GM21576 (cell line): Measurements from ENCODE around the gene ANGPTL5.
"Not testable (repeated sequence)": the region's sequence is repeated elsewhere in the genome, so short reads cannot be mapped to it uniquely, and the experiment has no call there.

ENCODE experiments used
- ATAC-seq: cut with Tn5 transposase; IDR thresholded peaks from one replicate; pipeline ENCODE4 v1.9.1; 2021; ENCODE audit warnings: mild to moderate bottlenecking, moderate library complexity; ENCODE audit not compliant: unreplicated experiment

Gene ANGPTL5

GRCh38 chr11:101894505-101894904 is 21.8 kb downstream of the ANGPTL5 start:
- no peak for ATAC-seq

GRCh38 chr11:101889767-101890166 is 26.6 kb downstream of the ANGPTL5 start:
- no peak for ATAC-seq

- ATAC-seq = no peak
Measured at GRCh38 chr11:101885631-101886030, 30.7 kb downstream of the ANGPTL5 start.

DNA sequence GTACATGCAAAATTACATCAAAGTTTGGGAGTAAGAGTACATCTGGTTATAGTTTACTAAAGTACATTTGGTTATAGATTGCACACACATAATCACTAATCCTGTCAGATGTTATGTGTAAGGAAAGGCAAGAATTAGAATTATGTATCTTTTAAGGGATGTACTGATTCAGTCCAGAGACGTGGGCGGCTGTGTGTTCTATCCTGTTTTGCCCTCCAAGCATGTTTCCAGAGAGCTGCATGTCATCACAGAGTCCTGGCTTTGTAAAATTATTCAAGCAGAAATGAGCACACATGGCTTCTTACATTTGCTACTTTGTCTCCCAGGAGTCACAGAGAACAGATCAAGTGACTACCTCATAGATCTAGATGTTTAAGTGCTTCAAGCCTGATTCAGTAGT is 34.7 kb downstream of the ANGPTL5 start:
- ATAC-seq = no peak

DNA sequence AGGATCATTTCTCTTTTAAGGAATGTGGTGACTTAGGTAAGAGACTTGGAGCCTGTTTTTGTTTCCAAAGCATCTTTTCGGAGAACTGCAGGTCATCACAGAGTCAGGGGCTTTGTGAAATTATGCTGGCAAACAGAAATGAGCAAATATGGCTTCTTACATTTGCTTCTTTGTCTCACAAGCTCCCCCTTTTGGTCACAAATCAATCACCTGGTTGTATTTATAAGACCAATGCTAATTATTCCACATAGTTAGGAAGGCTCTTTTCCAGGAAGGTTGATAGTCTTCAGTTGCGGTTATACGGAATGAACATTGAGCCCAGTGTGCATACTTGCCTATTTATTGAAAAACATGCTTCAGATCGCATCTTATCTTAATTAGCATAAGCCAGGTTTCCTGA is 36.1 kb downstream of the ANGPTL5 start:
- ATAC-seq = no peak

DNA sequence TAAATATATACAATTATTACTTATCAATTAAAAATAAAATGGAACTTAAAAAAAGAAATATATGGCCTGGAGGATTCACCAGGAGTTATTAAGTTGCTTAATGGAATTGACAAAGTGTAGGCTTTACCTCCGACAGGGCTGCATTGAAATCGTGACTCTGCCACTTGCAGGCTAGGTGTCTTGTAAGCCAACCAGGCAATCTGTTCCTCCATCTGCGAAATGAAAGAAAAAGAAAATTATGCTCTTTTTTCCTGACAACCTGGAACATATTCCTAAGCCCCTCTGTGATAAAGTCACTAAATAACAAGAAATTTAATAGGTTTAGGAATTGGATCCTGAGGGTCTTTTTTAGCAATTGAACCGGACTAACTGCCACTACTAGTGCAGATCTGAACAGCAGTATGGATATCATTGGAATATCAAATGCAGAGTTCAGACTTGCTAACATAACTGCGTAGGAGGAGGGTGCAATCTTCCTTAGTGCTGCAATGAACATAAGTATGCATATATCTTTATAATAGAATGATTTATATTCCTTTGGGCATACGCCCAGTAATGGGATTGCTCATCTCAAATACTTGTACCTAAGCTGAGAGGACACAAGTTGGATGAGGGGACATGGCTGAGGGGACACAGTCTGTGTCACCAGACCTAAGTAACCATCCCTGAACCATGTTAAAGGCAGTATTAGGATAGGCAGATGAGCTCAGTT is 44.0 kb downstream of the ANGPTL5 start:
- no peak for ATAC-seq

GRCh38 chr11:101870510-101870909 is 45.8 kb downstream of the ANGPTL5 start:
- no peak for ATAC-seq

DNA sequence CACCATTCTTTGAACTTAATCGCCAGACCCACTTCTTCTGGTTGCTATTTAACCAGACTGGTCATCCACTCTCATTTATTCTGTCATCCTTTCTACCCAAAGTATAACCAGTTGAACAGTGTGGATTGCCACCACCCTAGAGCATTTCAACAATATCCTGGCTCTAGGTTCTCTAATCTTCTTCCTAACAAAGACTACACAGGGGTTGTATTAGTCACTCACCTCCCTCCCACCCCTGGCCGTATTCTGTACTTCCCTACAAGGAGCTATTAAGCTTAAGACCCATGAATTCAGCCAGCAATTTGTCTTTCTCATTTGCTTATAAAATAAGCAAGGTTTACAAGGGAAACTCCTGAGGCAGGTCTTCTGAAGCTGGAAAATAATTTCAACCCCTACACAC is 48.4 kb downstream of the ANGPTL5 start:
- ATAC-seq = no peak

DNA sequence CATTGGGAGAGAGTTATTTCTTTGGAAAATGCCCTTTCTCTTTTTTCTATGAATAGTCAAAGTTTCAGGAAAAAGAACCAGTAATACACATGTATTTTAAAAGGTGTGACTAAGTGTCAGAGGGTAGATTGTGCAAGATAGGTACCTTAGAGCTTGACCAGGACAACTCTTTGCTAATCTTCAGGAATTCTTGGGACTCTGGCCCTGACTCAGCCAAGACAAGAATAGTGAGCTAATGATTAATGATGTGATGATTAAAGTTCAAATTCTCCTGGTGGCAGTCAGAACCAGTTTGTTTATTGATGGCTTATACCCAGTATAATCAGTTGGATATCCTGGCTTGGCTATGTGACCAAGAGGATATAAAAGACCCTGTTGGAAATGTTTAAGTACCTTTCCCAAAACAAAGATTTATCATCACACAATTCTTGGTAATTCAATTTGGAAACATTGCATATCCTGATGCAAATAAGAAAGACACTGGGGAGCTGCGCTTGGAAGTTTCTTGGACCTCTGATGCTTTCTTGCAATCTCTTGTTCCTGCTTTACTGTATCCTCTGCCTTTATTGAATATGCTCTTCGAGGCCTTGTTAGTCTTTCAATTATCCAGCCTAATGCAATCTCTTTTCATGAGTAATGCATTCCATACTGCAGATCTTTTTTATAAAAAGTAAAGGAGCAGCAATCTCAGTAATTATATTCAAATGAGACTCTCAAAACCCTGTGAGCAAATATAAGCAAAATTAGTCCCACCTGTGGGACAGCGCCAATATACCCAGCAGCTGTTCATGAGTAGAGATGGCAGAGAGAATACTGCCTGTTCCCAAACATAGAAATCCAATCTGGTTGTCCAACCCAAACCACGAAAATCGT is 49.5 kb downstream of the ANGPTL5 start:
- ATAC-seq = no peak

GRCh38 chr11:101864098-101864497 is 52.2 kb downstream of the ANGPTL5 start:
- no peak for ATAC-seq

DNA sequence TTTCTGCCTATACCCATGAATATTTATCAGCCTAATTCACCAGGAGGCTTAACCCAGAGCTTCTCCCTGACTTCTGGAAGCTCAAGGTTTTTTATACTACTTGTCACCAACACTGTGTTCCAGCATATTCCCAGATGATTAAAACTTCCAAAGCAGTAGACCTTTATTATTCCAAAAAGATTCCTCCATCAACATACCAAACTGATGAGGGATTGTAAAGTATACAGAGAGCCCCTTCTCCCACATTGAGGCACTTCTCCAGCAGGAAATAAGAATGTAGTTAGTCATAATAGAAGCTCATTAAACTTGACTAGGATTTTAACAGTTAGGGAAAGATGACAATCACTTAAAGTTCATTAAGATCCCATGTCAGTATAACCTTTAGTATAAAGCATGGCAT is 53.0 kb downstream of the ANGPTL5 start:
- no peak for ATAC-seq

- no peak for ATAC-seq
Measured at GRCh38 chr11:101862391-101863233, 53.7 kb downstream of the ANGPTL5 start.

DNA sequence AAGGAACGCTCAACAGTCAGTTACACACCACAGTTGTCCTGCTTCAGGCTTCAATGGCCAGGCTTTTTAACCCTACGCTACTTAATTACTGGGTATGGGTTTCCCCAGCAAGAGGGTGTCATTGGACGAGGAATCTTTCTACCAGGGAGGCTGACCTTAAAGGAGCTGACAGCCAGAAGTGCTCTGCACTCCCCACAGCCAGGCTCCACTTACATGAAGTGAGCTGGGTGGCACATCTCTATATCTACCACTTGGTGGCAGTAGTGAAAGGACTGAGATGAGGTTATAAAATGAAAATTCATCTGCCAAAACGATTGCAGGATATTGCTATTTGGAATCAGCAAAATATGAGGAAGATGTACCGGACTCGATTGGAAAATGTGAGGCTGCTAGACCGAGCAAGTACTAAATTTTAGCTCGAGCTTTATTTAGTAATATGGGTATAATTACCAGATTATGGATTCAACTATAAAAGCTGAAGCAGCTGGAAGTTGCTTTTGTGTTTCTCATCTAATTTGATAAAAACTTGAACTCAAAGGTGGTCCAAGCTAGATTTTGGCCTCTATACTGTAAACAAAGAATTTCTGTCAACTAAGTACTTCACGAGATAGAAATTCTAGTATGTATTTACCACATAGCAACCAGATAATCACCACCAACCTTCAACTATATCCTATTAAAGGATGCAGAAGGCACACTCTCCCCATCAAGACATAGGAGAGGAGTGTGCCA is 55.5 kb downstream of the ANGPTL5 start:
- ATAC-seq = peak; percentile 83

DNA sequence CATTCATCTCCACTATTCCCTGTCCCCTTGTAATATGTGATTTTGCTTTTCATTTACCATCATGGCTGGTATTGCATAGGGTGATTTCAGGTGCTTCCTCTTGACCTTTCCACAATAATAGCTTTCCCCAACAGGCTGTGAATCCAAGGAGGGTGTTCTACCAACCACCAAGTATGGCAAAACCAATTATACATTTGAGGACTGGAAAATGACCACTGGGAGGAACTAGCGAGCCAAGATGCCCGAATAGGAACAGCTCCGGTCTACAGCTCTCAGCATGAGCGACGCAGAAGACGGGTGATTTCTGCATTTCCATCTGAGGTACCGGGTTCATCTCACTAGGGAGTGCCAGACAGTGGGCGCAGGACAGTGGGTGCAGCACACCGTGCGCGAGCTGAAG is 64.1 kb downstream of the ANGPTL5 start:
- ATAC-seq = not testable (repeated sequence)

DNA sequence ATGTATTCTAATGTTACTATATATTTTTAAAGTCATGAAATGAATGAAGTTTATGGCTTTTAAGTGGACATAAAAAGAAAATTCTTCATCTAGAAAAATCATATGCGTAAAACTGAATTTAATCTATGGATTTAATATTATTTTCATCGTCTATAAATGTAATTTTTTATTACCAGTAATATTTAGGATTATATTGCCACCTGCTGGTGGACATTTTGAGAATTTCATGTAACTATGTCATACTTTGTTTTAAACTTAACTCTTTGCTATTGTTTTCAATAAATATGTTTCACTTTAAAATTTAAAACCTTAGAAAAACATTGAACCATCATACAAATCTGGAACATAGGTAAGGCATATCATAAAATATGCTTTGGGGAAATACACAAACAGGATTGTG is 68.1 kb downstream of the ANGPTL5 start:
- ATAC-seq = no peak

GRCh38 chr11:101844608-101845007 is 71.7 kb downstream of the ANGPTL5 start:
- ATAC-seq = no peak

- ATAC-seq = no peak
Measured at GRCh38 chr11:101840704-101841103, 75.6 kb downstream of the ANGPTL5 start.
